WERI-Rb-1 (cell line): ENCODE measurements around the gene PTK7.

ENCODE experiments used
- DNase-seq: peaks from one replicate; pipeline ENCODE4 v3.0.0-alpha.2; 2020
- H3K27ac ChIP-seq: fragments of 250-450 bp; sonication (Bioruptor Pico); 2 replicates; pipeline ENCODE4 v1.5.1; 2020; ENCODE audit warnings: mild to moderate bottlenecking, moderate library complexity
- H3K27me3 ChIP-seq: fragments of 250-450 bp; sonication (Bioruptor Pico); 2 replicates; pipeline ENCODE4 v1.5.1; 2021; ENCODE audit warnings: mild to moderate bottlenecking, low read depth, moderate library complexity; ENCODE audit not compliant: insufficient read depth, severe bottlenecking
- H3K36me3 ChIP-seq: fragments of 250-450 bp; sonication (Bioruptor Pico); 2 replicates; pipeline ENCODE4 v1.5.1; 2020; ENCODE audit warnings: mild to moderate bottlenecking, moderate library complexity
- H3K4me3 ChIP-seq: 2 replicates; pipeline ENCODE4 v1.5.1; 2011; ENCODE audit warnings: low read depth, mild to moderate bottlenecking, control low read depth, low read length
- H3K9me3 ChIP-seq: fragments of 250-450 bp; sonication (Bioruptor Pico); 2 replicates; pipeline ENCODE4 v1.5.1; 2021; ENCODE audit warnings: mild to moderate bottlenecking, moderate library complexity; ENCODE audit not compliant: severe bottlenecking
- CTCF ChIP-seq: IDR thresholded peaks from 2 replicates; pipeline ENCODE4 v1.5.1; 2011; ENCODE audit warnings: low read depth, mild to moderate bottlenecking, control low read depth, inconsistent platforms, low read length

Gene PTK7

GRCh38 chr6:43186706-43187105 is 110.6 kb downstream of the PTK7 start:
- TF ChIP-seq CTCF, result no peak
- Histone ChIP-seq H3K27ac (no peak overlapping the region; the same call in 1 of the 2 replicates), H3K4me3 (no peak overlapping the region), H3K36me3 (peaks cover 64% of the 10 kb centered on the region), H3K27me3 (no peaks in the 10 kb centered on the region), H3K9me3 (peaks cover 5% of the 10 kb centered on the region)
- no peak for DNase-seq

GRCh38 chr6:43187821-43188220 is 111.7 kb downstream of the PTK7 start:
- H3K27ac ChIP-seq, result no peak overlapping the region
- no peak for DNase-seq

GRCh38 chr6:43188426-43188825 is 112.3 kb downstream of the PTK7 start:
- no peak for DNase-seq
- Histone ChIP-seq H3K27me3 (no peaks in the 10 kb centered on the region), H3K9me3 (peaks cover 5% of the 10 kb centered on the region), H3K27ac (no peak overlapping the region), H3K4me3 (no peak overlapping the region), H3K36me3 (peaks cover 73% of the 10 kb centered on the region)
- TF ChIP-seq CTCF, result no peak

More at GRCh38 chr6:43187821-43188220, 111.7 kb downstream of the PTK7 start:
- no peak overlapping the region for H3K4me3 ChIP-seq
- H3K9me3 ChIP-seq, result peaks cover 5% of the 10 kb centered on the region
- H3K27me3 ChIP-seq, result no peaks in the 10 kb centered on the region
- TF ChIP-seq CTCF, result no peak
- peaks cover 67% of the 10 kb centered on the region for H3K36me3 ChIP-seq

- Histone ChIP-seq H3K4me3 (no peak overlapping the region), H3K27ac (no peak overlapping the region), H3K9me3 (peaks cover 5% of the 10 kb centered on the region), H3K27me3 (no peaks in the 10 kb centered on the region), H3K36me3 (peaks cover 76% of the 10 kb centered on the region)
- no peak for DNase-seq
- TF ChIP-seq CTCF, result no peak
Measured at GRCh38 chr6:43189776-43190304, 113.7 kb downstream of the PTK7 start.

- H3K27me3 ChIP-seq, result no peaks in the 10 kb centered on the region
- no peak for DNase-seq
- no peaks in the 10 kb centered on the region for H3K9me3 ChIP-seq
- no peak overlapping the region for H3K27ac ChIP-seq
- no peak overlapping the region for H3K4me3 ChIP-seq
- H3K36me3 ChIP-seq, result peaks cover 74% of the 10 kb centered on the region
- TF ChIP-seq CTCF, result no peak
Measured at GRCh38 chr6:43192911-43193310, 116.8 kb downstream of the PTK7 start.

- TF ChIP-seq CTCF, result no peak
- Histone ChIP-seq H3K9me3 (no peaks in the 10 kb centered on the region), H3K27ac (no peak overlapping the region), H3K36me3 (peaks cover 65% of the 10 kb centered on the region), H3K27me3 (no peaks in the 10 kb centered on the region), H3K4me3 (no peak overlapping the region)
- no peak for DNase-seq
Measured at GRCh38 chr6:43193929-43194328, 117.8 kb downstream of the PTK7 start.
